ENCODE data around the gene SDR42E1. TPM values are rescaled to one million over a fixed set of nuclear protein-coding genes. Genes with fewer than 3 reads are reported as not detected.

The SDR42E1 gene
- polyA plus RNA-seq, 2 of the 4 experiments (the other 2 are of a cell fraction) = 1.7 to 5.2 TPM

GRCh38 chr16:81995651-81996050 is 15.6 kb downstream of the SDR42E1 start:
- ATAC-seq (no peak), DNase-seq (ENCODE audit: low read depth in 1 of 2, low spot score in 1 of 2) (peak in 1 of 2 experiments; percentile 11), FAIRE-seq (no peak)
- WGBS (ENCODE audit: missing lambda C conversion rate) = 33% methylated on average over 3 of the region's 3 CpGs
- Histone ChIP-seq H3K4me3 (no peak overlapping the region), H3K9me3 (no peaks in the 10 kb centered on the region), H3K4me1 (peaks cover 20% of the 10 kb centered on the region), H3K4me2 (0 out of 3 replicates have a peak overlapping the region, but pooled peaks have one; percentile 4), H3K27ac (no peak overlapping the region)
- TF ChIP-seq HOXB13 (CRISPR knock-in tag; IDR thresholded peaks at IDR 0.05; ENCODE audit: low read depth) (no peak), RAD21 (conservative IDR thresholded peaks at IDR 0.05 in 1 of 2, IDR thresholded peaks at IDR 0.05 in 1 of 2) (no peak), RCOR1 (IDR thresholded peaks at IDR 0.05; ENCODE audit: low read depth, low read length) (no peak), ESRRA (IDR thresholded peaks at IDR 0.05; ENCODE audit: borderline replicate concordance, low read length) (no peak), ZFP36 (IDR thresholded peaks at IDR 0.05; ENCODE audit: borderline replicate concordance, partially characterized antibody) (no peak), ZNF302 (CRISPR knock-in tag; IDR thresholded peaks at IDR 0.05) (no peak), GATA3 (IDR thresholded peaks at IDR 0.05; ENCODE audit: borderline replicate concordance) (no peak), BCL3 (IDR thresholded peaks at IDR 0.05) (no peak), RARB (CRISPR knock-in tag; IDR thresholded peaks at IDR 0.05) (no peak), MAZ (IDR thresholded peaks at IDR 0.05; ENCODE audit: borderline replicate concordance, low read depth, low read length) (no peak), NR3C1 (IDR thresholded peaks at IDR 0.05) (no peak), PHF8 (IDR thresholded peaks at IDR 0.05; ENCODE audit: borderline replicate concordance, low read depth) (no peak), MAX (IDR thresholded peaks at IDR 0.05) (no peak), JUNB (IDR thresholded peaks at IDR 0.05) (no peak), NPAS2 (CRISPR knock-in tag; IDR thresholded peaks at IDR 0.05; ENCODE audit: borderline replicate concordance) (no peak), HDAC2 (IDR thresholded peaks at IDR 0.05) (no peak), HEYL (CRISPR knock-in tag; IDR thresholded peaks at IDR 0.05) (no peak), CTCF (IDR thresholded peaks at IDR 0.05) (no peak), ZC3H11A (IDR thresholded peaks at IDR 0.05) (no peak), USF2 (IDR thresholded peaks at IDR 0.05) (no peak)
- ChIA-PET POLR2A (no interaction called here), CTCF (interaction anchor here (4.2 kb wide), 1 partner anchor 55 kb away, joined by 31 read pairs; no protein-coding TSS in a partner anchor)

GRCh38 chr16:81994485-81994884 is 16.8 kb downstream of the SDR42E1 start:
- Histone ChIP-seq H3K9me3 (no peaks in the 10 kb centered on the region), H3K27ac (no peak overlapping the region), H3K4me1 (peaks cover 20% of the 10 kb centered on the region), H3K4me2 (no peak overlapping the region), H3K4me3 (no peak overlapping the region)
- ChIA-PET POLR2A (no interaction called here), CTCF (interaction anchor here (1.7 kb wide), 1 partner anchor 235 kb away, joined by 6 read pairs; no protein-coding TSS in a partner anchor)
- 64% methylated on average over 5 of the region's 5 CpGs for WGBS (ENCODE audit: missing lambda C conversion rate)
- FAIRE-seq (no peak), DNase-seq (ENCODE audit: low read depth in 1 of 2, low spot score in 1 of 2) (peak; percentile 23 to 28), ATAC-seq (peak in 1 of 2 experiments; percentile 65; a peak in 3 of 6 replicates)
- TF ChIP-seq RAD21 (conservative IDR thresholded peaks at IDR 0.05 in 1 of 2, IDR thresholded peaks at IDR 0.05 in 1 of 2) (peak in 1 of 2 experiments; percentile 22; a peak in 1 of 5 replicates), MYC (IDR thresholded peaks at IDR 0.05; ENCODE audit: borderline replicate concordance, low read length) (no peak), HEYL (CRISPR knock-in tag; IDR thresholded peaks at IDR 0.05) (no peak), BHLHE40 (IDR thresholded peaks at IDR 0.05; ENCODE audit: low read depth, low read length) (no peak), EP300 (IDR thresholded peaks at IDR 0.05) (no peak)
